Measurements from ENCODE around the gene ASGR1. TPM values are rescaled to one million over a fixed set of nuclear protein-coding genes. Genes with fewer than 3 reads are reported as not detected.
"Not testable (repeated sequence)": the region's sequence is repeated elsewhere in the genome, so short reads cannot be mapped to it uniquely, and the experiment has no call there.

The ASGR1 gene
- total and polyA plus RNA-seq, 4 donors, result 127 to 728 (median 471) TPM

DNA sequence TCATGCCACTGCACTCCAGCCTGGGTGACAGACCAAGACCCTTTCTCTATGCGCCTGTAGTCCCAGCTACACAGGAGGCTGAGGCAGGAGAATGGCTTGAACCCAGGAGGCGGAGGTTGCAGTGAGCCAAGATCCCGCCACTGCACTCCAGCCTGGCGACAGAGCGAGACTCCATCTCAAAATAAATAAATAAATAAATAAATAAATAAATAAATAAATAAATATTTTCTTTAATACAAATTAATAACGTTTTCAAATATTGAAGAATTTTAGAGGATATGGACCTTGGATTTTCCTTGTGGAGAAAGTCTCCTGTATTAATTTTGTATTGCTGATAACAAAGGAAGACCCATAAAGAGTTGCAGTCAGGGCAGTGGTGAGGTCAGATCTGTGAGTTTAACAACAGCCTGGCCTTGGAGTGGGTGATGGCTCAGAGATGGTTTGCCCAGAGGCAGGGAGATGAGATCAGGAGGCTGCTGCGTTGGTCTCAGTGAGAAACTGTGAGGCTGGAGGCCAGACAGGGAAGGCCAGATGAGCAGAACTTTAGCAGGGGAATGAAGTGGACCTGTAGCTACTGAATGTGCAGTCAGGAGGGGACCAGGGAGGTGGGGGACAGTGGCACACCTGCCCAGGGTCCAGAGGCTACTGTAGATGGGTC lies 4.4 kb upstream of the ASGR1 start:
- Histone ChIP-seq H3K4me1 (ENCODE audit: control insufficient read depth in 4 of 4, insufficient read depth in 4 of 4, low read length in 3 of 4) (peaks cover 5 to 24% (median 14%) of the 10 kb centered on the region in 4 donors), H3K9me3 (ENCODE audit: control insufficient read depth in 4 of 4, low read length in 3 of 4) (no peaks in the 10 kb centered on the region), H3K27me3 (ENCODE audit: control insufficient read depth in 4 of 4, insufficient read depth in 4 of 4, low read length in 3 of 4) (no peaks in the 10 kb centered on the region), H3K9ac (ENCODE audit: low read depth in 1 of 2, low read length in 2 of 2) (no peak overlapping the region), H3K36me3 (ENCODE audit: control insufficient read depth in 4 of 4, insufficient read depth in 3 of 4, low read depth in 1 of 4, low read length in 3 of 4) (no peaks in the 10 kb centered on the region), H3K4me3 (ENCODE audit: low read depth in 1 of 3, low read length in 3 of 3) (no peak overlapping the region), H3K27ac (ENCODE audit: low read depth in 1 of 2, low read length in 2 of 2) (peak overlapping the region; percentile 4 to 61)
- DNase-seq (ENCODE audit: low spot score), result no peak
- whole genome bisulfite sequencing, result 74% methylated on average over 7 of the region's 7 CpGs
- TF ChIP-seq, protein P1, sequence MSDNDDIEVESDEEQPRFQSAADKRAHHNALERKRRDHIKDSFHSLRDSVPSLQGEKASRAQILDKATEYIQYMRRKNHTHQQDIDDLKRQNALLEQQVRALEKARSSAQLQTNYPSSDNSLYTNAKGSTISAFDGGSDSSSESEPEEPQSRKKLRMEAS (IDR thresholded peaks at IDR 0.05), result no peak
- TF ChIP-seq HNF4G (IDR thresholded peaks at IDR 0.05), result no peak

DNA sequence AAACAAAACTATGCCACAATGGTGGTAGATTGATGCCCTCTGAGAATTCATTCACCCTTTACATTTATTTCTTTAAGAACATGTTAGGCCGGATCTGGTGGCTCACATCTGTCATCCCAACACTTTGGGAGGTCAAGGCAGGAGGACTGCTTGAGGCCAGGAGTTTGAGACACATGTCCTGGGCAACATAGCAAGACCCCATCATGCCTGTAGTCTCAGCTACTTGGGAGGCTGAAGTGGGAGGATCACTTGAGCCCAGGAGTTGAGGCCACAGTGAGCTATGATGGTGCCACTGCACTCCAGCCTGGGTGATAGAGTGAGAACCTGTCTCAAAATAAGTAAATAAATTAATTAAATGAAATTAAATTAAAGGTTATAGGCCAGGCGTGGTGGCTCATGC lies 2.9 kb upstream of the ASGR1 start:
- WGBS, result 97% methylated on average over 2 of the region's 2 CpGs

DNA sequence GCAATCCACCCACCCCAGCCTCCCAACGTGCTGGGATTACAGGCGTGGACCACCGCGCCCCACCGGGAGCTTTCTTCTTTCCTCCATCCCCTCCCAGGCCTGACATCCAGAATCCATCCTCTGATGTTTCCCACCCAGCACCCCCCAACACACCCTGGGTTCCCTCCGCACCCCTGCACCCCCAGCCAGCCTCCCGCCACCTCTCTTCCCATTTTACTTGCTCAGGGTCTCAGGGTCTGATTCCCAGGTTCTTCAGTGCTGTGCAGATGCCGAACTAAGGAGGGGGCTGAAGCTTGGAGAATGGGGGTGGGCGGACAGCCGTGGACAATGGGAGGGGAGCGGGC lies 225 bp downstream of the ASGR1 start:
- Histone ChIP-seq H3K27ac (ENCODE audit: low read depth in 1 of 2, low read length in 2 of 2) (peak overlapping the region; percentile 92 to 96), H3K9me3 (ENCODE audit: control insufficient read depth in 4 of 4, low read length in 3 of 4) (no peaks in the 10 kb centered on the region), H3K36me3 (ENCODE audit: control insufficient read depth in 4 of 4, insufficient read depth in 3 of 4, low read depth in 1 of 4, low read length in 3 of 4) (peaks cover 0 to 14% (median 0%) of the 10 kb centered on the region in 4 donors), H3K4me1 (ENCODE audit: control insufficient read depth in 4 of 4, insufficient read depth in 4 of 4, low read length in 3 of 4) (peaks cover 7 to 46% (median 26%) of the 10 kb centered on the region in 4 donors), H3K27me3 (ENCODE audit: control insufficient read depth in 4 of 4, insufficient read depth in 4 of 4, low read length in 3 of 4) (no peaks in the 10 kb centered on the region), H3K4me3 (ENCODE audit: low read depth in 1 of 3, low read length in 3 of 3) (peak overlapping the region; percentile 74 to 88 (median 81)), H3K9ac (ENCODE audit: low read depth in 1 of 2, low read length in 2 of 2) (peak overlapping the region; percentile 56 to 84)
- WGBS, result 29% methylated on average over 11 of the region's 11 CpGs
- DNase-seq (ENCODE audit: low spot score), result no peak
- TF ChIP-seq, protein P2, sequence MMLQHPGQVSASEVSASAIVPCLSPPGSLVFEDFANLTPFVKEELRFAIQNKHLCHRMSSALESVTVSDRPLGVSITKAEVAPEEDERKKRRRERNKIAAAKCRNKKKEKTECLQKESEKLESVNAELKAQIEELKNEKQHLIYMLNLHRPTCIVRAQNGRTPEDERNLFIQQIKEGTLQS (IDR thresholded peaks at IDR 0.05), result no peak
- no peak for TF ChIP-seq RAD21 (IDR thresholded peaks at IDR 0.05)
- TF ChIP-seq JUND (IDR thresholded peaks at IDR 0.05), result no peak
- TF ChIP-seq SP1 (IDR thresholded peaks at IDR 0.05), result no peak
- no peak for TF ChIP-seq FOXA1 (IDR thresholded peaks at IDR 0.05)
- no peak for TF ChIP-seq YY1 (IDR thresholded peaks at IDR 0.05)
- TF ChIP-seq GABPA (IDR thresholded peaks at IDR 0.05 in 1 of 2, conservative IDR thresholded peaks at IDR 0.05 in 1 of 2), result no peak
- TF ChIP-seq HNF4G (IDR thresholded peaks at IDR 0.05), result no peak
- no peak for TF ChIP-seq NR2F2 (IDR thresholded peaks at IDR 0.05)
- TF ChIP-seq EGR1 (IDR thresholded peaks at IDR 0.05; ENCODE audit: low read depth in 2 of 2), result no peak
- no peak for TF ChIP-seq TAF1 (conservative IDR thresholded peaks at IDR 0.05)
- TF ChIP-seq, protein P1 (IDR thresholded peaks at IDR 0.05), result no peak
- no peak for TF ChIP-seq FOXA2 (IDR thresholded peaks at IDR 0.05)
- no peak for TF ChIP-seq HNF4A (conservative IDR thresholded peaks at IDR 0.05)
- TF ChIP-seq, protein P3, sequence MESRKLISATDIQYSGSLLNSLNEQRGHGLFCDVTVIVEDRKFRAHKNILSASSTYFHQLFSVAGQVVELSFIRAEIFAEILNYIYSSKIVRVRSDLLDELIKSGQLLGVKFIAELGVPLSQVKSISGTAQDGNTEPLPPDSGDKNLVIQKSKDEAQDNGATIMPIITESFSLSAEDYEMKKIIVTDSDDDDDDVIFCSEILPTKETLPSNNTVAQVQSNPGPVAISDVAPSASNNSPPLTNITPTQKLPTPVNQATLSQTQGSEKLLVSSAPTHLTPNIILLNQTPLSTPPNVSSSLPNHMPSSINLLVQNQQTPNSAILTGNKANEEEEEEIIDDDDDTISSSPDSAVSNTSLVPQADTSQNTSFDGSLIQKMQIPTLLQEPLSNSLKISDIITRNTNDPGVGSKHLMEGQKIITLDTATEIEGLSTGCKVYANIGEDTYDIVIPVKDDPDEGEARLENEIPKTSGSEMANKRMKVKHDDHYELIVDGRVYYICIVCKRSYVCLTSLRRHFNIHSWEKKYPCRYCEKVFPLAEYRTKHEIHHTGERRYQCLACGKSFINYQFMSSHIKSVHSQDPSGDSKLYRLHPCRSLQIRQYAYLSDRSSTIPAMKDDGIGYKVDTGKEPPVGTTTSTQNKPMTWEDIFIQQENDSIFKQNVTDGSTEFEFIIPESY (IDR thresholded peaks at IDR 0.05), result no peak
- TF ChIP-seq, protein P4, sequence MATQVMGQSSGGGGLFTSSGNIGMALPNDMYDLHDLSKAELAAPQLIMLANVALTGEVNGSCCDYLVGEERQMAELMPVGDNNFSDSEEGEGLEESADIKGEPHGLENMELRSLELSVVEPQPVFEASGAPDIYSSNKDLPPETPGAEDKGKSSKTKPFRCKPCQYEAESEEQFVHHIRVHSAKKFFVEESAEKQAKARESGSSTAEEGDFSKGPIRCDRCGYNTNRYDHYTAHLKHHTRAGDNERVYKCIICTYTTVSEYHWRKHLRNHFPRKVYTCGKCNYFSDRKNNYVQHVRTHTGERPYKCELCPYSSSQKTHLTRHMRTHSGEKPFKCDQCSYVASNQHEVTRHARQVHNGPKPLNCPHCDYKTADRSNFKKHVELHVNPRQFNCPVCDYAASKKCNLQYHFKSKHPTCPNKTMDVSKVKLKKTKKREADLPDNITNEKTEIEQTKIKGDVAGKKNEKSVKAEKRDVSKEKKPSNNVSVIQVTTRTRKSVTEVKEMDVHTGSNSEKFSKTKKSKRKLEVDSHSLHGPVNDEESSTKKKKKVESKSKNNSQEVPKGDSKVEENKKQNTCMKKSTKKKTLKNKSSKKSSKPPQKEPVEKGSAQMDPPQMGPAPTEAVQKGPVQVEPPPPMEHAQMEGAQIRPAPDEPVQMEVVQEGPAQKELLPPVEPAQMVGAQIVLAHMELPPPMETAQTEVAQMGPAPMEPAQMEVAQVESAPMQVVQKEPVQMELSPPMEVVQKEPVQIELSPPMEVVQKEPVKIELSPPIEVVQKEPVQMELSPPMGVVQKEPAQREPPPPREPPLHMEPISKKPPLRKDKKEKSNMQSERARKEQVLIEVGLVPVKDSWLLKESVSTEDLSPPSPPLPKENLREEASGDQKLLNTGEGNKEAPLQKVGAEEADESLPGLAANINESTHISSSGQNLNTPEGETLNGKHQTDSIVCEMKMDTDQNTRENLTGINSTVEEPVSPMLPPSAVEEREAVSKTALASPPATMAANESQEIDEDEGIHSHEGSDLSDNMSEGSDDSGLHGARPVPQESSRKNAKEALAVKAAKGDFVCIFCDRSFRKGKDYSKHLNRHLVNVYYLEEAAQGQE (IDR thresholded peaks at IDR 0.05), result no peak

More for the DNA sequence above, 2.9 kb upstream of the ASGR1 start:
- H3K36me3 ChIP-seq (ENCODE audit: control insufficient read depth in 4 of 4, insufficient read depth in 3 of 4, low read depth in 1 of 4, low read length in 3 of 4); H3K4me3 ChIP-seq (ENCODE audit: low read depth in 1 of 3, low read length in 3 of 3); H3K9me3 ChIP-seq (ENCODE audit: control insufficient read depth in 4 of 4, low read length in 3 of 4); DNase-seq (ENCODE audit: low spot score); H3K27me3 ChIP-seq (ENCODE audit: control insufficient read depth in 4 of 4, insufficient read depth in 4 of 4, low read length in 3 of 4); H3K27ac ChIP-seq (ENCODE audit: low read depth in 1 of 2, low read length in 2 of 2); H3K9ac ChIP-seq (ENCODE audit: low read depth in 1 of 2, low read length in 2 of 2): not testable (repeated sequence)
- peaks cover 5 to 27% (median 17%) of the 10 kb centered on the region in 4 donors for H3K4me1 ChIP-seq (ENCODE audit: control insufficient read depth in 4 of 4, insufficient read depth in 4 of 4, low read length in 3 of 4)
